ENCODE results near the gene PKIB. TPM values are rescaled to one million over a fixed set of nuclear protein-coding genes. Genes with fewer than 3 reads are reported as not detected.
A peak's percentile ranks its signal among the peaks of the same experiment; 100 is the strongest.
"Not testable (repeated sequence)": the region's sequence is repeated elsewhere in the genome, so short reads cannot be mapped to it uniquely, and the experiment has no call there.

PKIB gene
- 3.6 and 29.3 TPM in 2 replicates for total RNA-seq

- peak; percentile 49 for DNase-seq (ENCODE audit: low read depth)
These were observed at the start of gene PKIB for GRCh38 chr6:122609881-122610689. TSS of gene PKIB (plus strand) at chr6:122610405. CDS start at chr6:122717795, 107,390 bp downstream.

- DNase-seq (ENCODE audit: low read depth): no peak
These were observed 46.7 kb upstream of the PKIB start for GRCh38 chr6:122563364-122564052.

- no peak for DNase-seq (ENCODE audit: low read depth)
These were observed 46.0 kb upstream of the PKIB start for GRCh38 chr6:122564230-122564629.

- DNase-seq (ENCODE audit: low read depth): no peak
These were observed 44.5 kb upstream of the PKIB start for GRCh38 chr6:122565708-122566107.

- no peak for DNase-seq (ENCODE audit: low read depth)
These were observed 43.2 kb upstream of the PKIB start for GRCh38 chr6:122567034-122567433.

GRCh38 chr6:122568350-122568749, 41.9 kb upstream of the PKIB start:
- DNase-seq (ENCODE audit: low read depth): no peak

GRCh38 chr6:122568797-122569221, 41.4 kb upstream of the PKIB start:
- no peak for DNase-seq (ENCODE audit: low read depth)

- no peak for DNase-seq (ENCODE audit: low read depth)
These were observed 40.9 kb upstream of the PKIB start for GRCh38 chr6:122569230-122569771.

GRCh38 chr6:122571888-122572287, 38.3 kb upstream of the PKIB start:
- DNase-seq (ENCODE audit: low read depth): no peak

- DNase-seq (ENCODE audit: low read depth): no peak
These were observed 33.3 kb upstream of the PKIB start for GRCh38 chr6:122576888-122577287.

- DNase-seq (ENCODE audit: low read depth): no peak
These were observed 31.2 kb upstream of the PKIB start for GRCh38 chr6:122578961-122579360.

GRCh38 chr6:122580737-122581136, 29.5 kb upstream of the PKIB start:
- DNase-seq (ENCODE audit: low read depth): peak; percentile 88

- no peak for DNase-seq (ENCODE audit: low read depth)
These were observed 21.1 kb upstream of the PKIB start for GRCh38 chr6:122589115-122589514.

- DNase-seq (ENCODE audit: low read depth): not testable (repeated sequence)
These were observed 11.9 kb upstream of the PKIB start for GRCh38 chr6:122598295-122598694.

- no peak for DNase-seq (ENCODE audit: low read depth)
These were observed 5.5 kb upstream of the PKIB start for GRCh38 chr6:122604676-122605075.

- DNase-seq (ENCODE audit: low read depth): peak; percentile 57
These were observed 668 bp downstream of the PKIB start for GRCh38 chr6:122610690-122611455.

- DNase-seq (ENCODE audit: low read depth): no peak
These were observed 2.6 kb downstream of the PKIB start for GRCh38 chr6:122612838-122613237.

GRCh38 chr6:122614303-122614702, 4.1 kb downstream of the PKIB start:
- no peak for DNase-seq (ENCODE audit: low read depth)

GRCh38 chr6:122615409-122615808, 5.2 kb downstream of the PKIB start:
- no peak for DNase-seq (ENCODE audit: low read depth)

- DNase-seq (ENCODE audit: low read depth): no peak
These were observed 6.7 kb downstream of the PKIB start for GRCh38 chr6:122616877-122617276.

GRCh38 chr6:122619309-122619708, 9.1 kb downstream of the PKIB start:
- DNase-seq (ENCODE audit: low read depth): no peak

- no peak for DNase-seq (ENCODE audit: low read depth)
These were observed 10.2 kb downstream of the PKIB start for GRCh38 chr6:122620428-122620827.

Measured in renal cortical epithelial cell (primary cell).